H1 (cell line): Measurements from ENCODE around the gene FAM131C. TPM values are rescaled to one million over a fixed set of nuclear protein-coding genes. Genes with fewer than 3 reads are reported as not detected.

ENCODE experiments used
- CTCF ChIA-PET: fragments of 300-600 bp; sonication (Branson Sonifier 250); formaldehyde crosslinking; loops from one replicate; lab custom pipeline; 2021; ENCODE audit not compliant: partially characterized antibody; lab: Charles Lee
- POLR2A ChIA-PET: fragments of 300-600 bp; sonication (Branson Sonifier 250); formaldehyde crosslinking; loops from one replicate; lab custom pipeline; 2021; ENCODE audit warnings: inconsistent platforms; ENCODE audit not compliant: partially characterized antibody; lab: Charles Lee
- DNase-seq, 2 experiments: peaks; one replicate each; pipeline versions ENCODE4 v3.0.0 to v3.0.0-alpha.2; 2010 to 2022; ENCODE audit warnings: low spot score in 2 of 2, low read depth in 1 of 2, mixed read lengths in 1 of 2
- FAIRE-seq: peaks from 2 replicates; lab custom pipeline; 2011; peaks lifted over from hg19 to GRCh38; lab: Jason Lieb, UNC
- H2AFZ ChIP-seq: 2 replicates; pipeline ENCODE4 v1.8.1; 2012; ENCODE audit warnings: low read length, inconsistent platforms
- H2AK5ac ChIP-seq: 2 replicates; pipeline ENCODE4 v1.6.1; 2013; ENCODE audit warnings: low read depth, low read length
- H2BK120ac ChIP-seq: replicated peaks from 2 replicates; pipeline ENCODE3; 2013; ENCODE audit warnings: low read depth, low read length, inconsistent platforms
- H2BK12ac ChIP-seq: 2 replicates; pipeline ENCODE4 v1.6.1; 2013; ENCODE audit warnings: low read depth, low read length
- H2BK15ac ChIP-seq: 2 replicates; pipeline ENCODE4 v1.6.1; 2013; ENCODE audit warnings: low read length
- H2BK20ac ChIP-seq: 2 replicates; pipeline ENCODE4 v1.6.1; 2013; ENCODE audit warnings: low read length
- H2BK5ac ChIP-seq: 2 replicates; pipeline ENCODE4 v1.6.1; 2013; ENCODE audit warnings: low read depth, low read length
- H3K14ac ChIP-seq: 2 replicates; pipeline ENCODE4 v1.6.1; 2013; ENCODE audit warnings: inconsistent platforms; ENCODE audit not compliant: insufficient read length
- H3K18ac ChIP-seq: 2 replicates; pipeline ENCODE4 v1.6.1; 2013; ENCODE audit warnings: low read length; ENCODE audit errors: extremely low read depth
- H3K23ac ChIP-seq: 2 replicates; pipeline ENCODE4 v1.6.1; 2013; ENCODE audit warnings: inconsistent platforms; ENCODE audit not compliant: insufficient read length
- H3K23me2 ChIP-seq: 2 replicates; pipeline ENCODE4 v1.6.1; 2013; ENCODE audit warnings: low read depth, low read length
- H3K27ac ChIP-seq: 2 replicates; pipeline ENCODE4 v1.6.1; 2011; ENCODE audit warnings: low read depth, low read length, inconsistent platforms
- H3K27me3 ChIP-seq, 4 experiments: replicated peaks in 1 of 4; 1 replicate in 1 of 4; 2 replicates in 3 of 4; pipeline versions ENCODE4 v1.6.1 to v1.8.1; 2011 to 2013; ENCODE audit warnings: low read length in 3 of 4, mild to moderate bottlenecking in 3 of 4, inconsistent platforms in 2 of 4, mixed read lengths in 2 of 4, moderate library complexity in 1 of 4; ENCODE audit not compliant: control insufficient read depth in 3 of 4, insufficient read depth in 3 of 4; ENCODE audit errors: extremely low read depth in 1 of 4
- H3K36me3 ChIP-seq, 4 experiments: 2 replicates each; pipeline versions ENCODE4 v1.6.1 to v1.8.1; 2011 to 2013; ENCODE audit warnings: mild to moderate bottlenecking in 4 of 4, low read length in 3 of 4, moderate library complexity in 2 of 4, control low read depth in 1 of 4, inconsistent platforms in 1 of 4; ENCODE audit not compliant: insufficient read depth in 4 of 4, control insufficient read depth in 2 of 4
- H3K4ac ChIP-seq: replicated peaks from 2 replicates; pipeline ENCODE3; 2013; ENCODE audit warnings: low read length, low read depth, mixed read lengths, inconsistent platforms; ENCODE audit not compliant: insufficient read length
- H3K4me1 ChIP-seq, 4 experiments: replicated peaks in 1 of 4; 1 replicate in 1 of 4; 2 replicates in 3 of 4; pipeline versions ENCODE4 v1.6.1 to v1.8.1; 2011 to 2013; ENCODE audit warnings: low read length in 3 of 4, inconsistent platforms in 2 of 4, mixed read lengths in 1 of 4; ENCODE audit not compliant: insufficient read depth in 4 of 4, control insufficient read depth in 3 of 4
- H3K4me2 ChIP-seq, 2 experiments: 2 replicates each; pipeline versions ENCODE4 v1.6.1 to v1.8.1; 2011 to 2013; ENCODE audit warnings: low read depth in 2 of 2, low read length in 2 of 2, control low read depth in 1 of 2, inconsistent platforms in 1 of 2, mild to moderate bottlenecking in 1 of 2; ENCODE audit not compliant: insufficient read depth in 1 of 2
- H3K4me3 ChIP-seq, 4 experiments: fragments of 200-600, 300-600 bp in 1 of 4; sonication (generic), shearing (Covaris generic), sonication (Bioruptor Twin) in 1 of 4; 2 replicates each; pipeline versions ENCODE4 v1.5.1 to v1.8.1; 2011 to 2016; ENCODE audit warnings: low read length in 4 of 4, low read depth in 3 of 4, control low read depth in 2 of 4, inconsistent platforms in 2 of 4, mild to moderate bottlenecking in 2 of 4, mixed read lengths in 1 of 4, moderate library complexity in 1 of 4; ENCODE audit not compliant: insufficient read depth in 2 of 4; ENCODE audit errors: extremely low read depth in 1 of 4
- H3K56ac ChIP-seq: replicated peaks from 2 replicates; pipeline ENCODE3; 2013; ENCODE audit warnings: low read depth, mild to moderate bottlenecking, mixed read lengths, low read length, inconsistent platforms; ENCODE audit not compliant: insufficient read length
- H3K79me1 ChIP-seq: 2 replicates; pipeline ENCODE4 v1.6.1; 2013; ENCODE audit warnings: low read depth, low read length, control low read depth
- H3K79me2 ChIP-seq, 2 experiments: 2 replicates each; pipeline versions ENCODE4 v1.6.1 to v1.8.1; 2012 to 2013; ENCODE audit warnings: low read length in 2 of 2, mild to moderate bottlenecking in 2 of 2, inconsistent platforms in 1 of 2; ENCODE audit not compliant: insufficient read depth in 2 of 2, control insufficient read depth in 1 of 2
- H3K9ac ChIP-seq, 4 experiments: replicated peaks in 1 of 4; 1 replicate in 1 of 4; 2 replicates in 3 of 4; pipeline versions ENCODE4 v1.6.1 to v1.8.1; 2011 to 2013; ENCODE audit warnings: low read depth in 3 of 4, low read length in 3 of 4, control low read depth in 2 of 4, mild to moderate bottlenecking in 2 of 4, moderate library complexity in 2 of 4, inconsistent platforms in 1 of 4; ENCODE audit errors: extremely low read depth in 1 of 4
- H3K9me3 ChIP-seq, 2 experiments: 2 replicates each; pipeline versions ENCODE4 v1.6.1 to v1.8.1; 2012 to 2013; ENCODE audit warnings: mild to moderate bottlenecking in 2 of 2, moderate library complexity in 2 of 2, control low read depth in 1 of 2, inconsistent platforms in 1 of 2, low read depth in 1 of 2, low read length in 1 of 2, mixed read lengths in 1 of 2; ENCODE audit not compliant: insufficient read depth in 2 of 2
- H4K20me1 ChIP-seq, 2 experiments: replicated peaks in 1 of 2; 2 replicates each; pipeline versions ENCODE3 to v1.8.1; 2011 to 2013; ENCODE audit warnings: inconsistent platforms in 2 of 2, low read length in 2 of 2, mild to moderate bottlenecking in 1 of 2; ENCODE audit not compliant: insufficient read depth in 2 of 2, control insufficient read depth in 1 of 2
- H4K5ac ChIP-seq: 2 replicates; pipeline ENCODE4 v1.6.1; 2013; ENCODE audit warnings: low read length, low read depth, mixed read lengths, inconsistent platforms; ENCODE audit not compliant: insufficient read length
- H4K8ac ChIP-seq: 2 replicates; pipeline ENCODE4 v1.8.0; 2013; ENCODE audit warnings: mild to moderate bottlenecking, moderate library complexity, low read length, inconsistent platforms; ENCODE audit not compliant: insufficient read depth; ENCODE audit errors: extremely low read depth
- H4K91ac ChIP-seq: replicated peaks from 2 replicates; pipeline ENCODE3; 2013; ENCODE audit warnings: low read length, mixed read lengths, inconsistent platforms; ENCODE audit not compliant: insufficient read length
- ATF3 ChIP-seq: IDR thresholded peaks from 2 replicates; pipeline ENCODE4 v1.6.1; 2011; ENCODE audit warnings: low read depth, mild to moderate bottlenecking, low read length; ENCODE audit not compliant: insufficient read depth
- E2F6 ChIP-seq: IDR thresholded peaks from 2 replicates; pipeline ENCODE4 v1.6.1; 2012; ENCODE audit warnings: inconsistent platforms
- MAX ChIP-seq: IDR thresholded peaks from 2 replicates; pipeline ENCODE4 v1.6.1; 2012; ENCODE audit warnings: inconsistent platforms
- POLR2AphosphoS5 ChIP-seq: IDR thresholded peaks from 2 replicates; pipeline ENCODE4 v1.6.1; 2011; ENCODE audit warnings: low read depth, low read length
- POU5F1 ChIP-seq: IDR thresholded peaks from 2 replicates; pipeline ENCODE4 v1.6.1; 2011; ENCODE audit warnings: low read depth, mild to moderate bottlenecking, low read length, moderate library complexity
- SIRT6 ChIP-seq: IDR thresholded peaks from one replicate; pipeline ENCODE4 v1.7.1; 2012; ENCODE audit warnings: low read length, inconsistent platforms
- SP1 ChIP-seq: IDR thresholded peaks from 2 replicates; pipeline ENCODE4 v1.6.1; 2011; ENCODE audit warnings: low read depth, low read length
- TBP ChIP-seq: IDR thresholded peaks from 2 replicates; pipeline ENCODE4 v1.6.1; 2011; ENCODE audit warnings: low read depth, low read length, improper control_type of control experiment
- YY1 ChIP-seq: IDR thresholded peaks from 2 replicates; pipeline ENCODE4 v1.6.1; 2011; ENCODE audit warnings: low read depth, mild to moderate bottlenecking, low read length
- WGBS, 2 experiments: shearing (Covaris generic) in 1 of 2; methylation state at CpG; one replicate each; pipeline versions ENCODE4 v1.1.6 to v1.1.7; 2013 to 2015; ENCODE audit warnings: low lambda C conversion rate in 2 of 2, mixed read lengths in 2 of 2, inconsistent platforms in 1 of 2, low coverage in 1 of 2, missing lambda C conversion rate in 1 of 2; ENCODE audit not compliant: insufficient replicate concordance in 2 of 2, insufficient coverage in 1 of 2, insufficient read length in 1 of 2; ENCODE audit errors: extremely low coverage in 1 of 2, missing lambda C conversion rate in 1 of 2; 5-methylcytosine and 5-hydroxymethylcytosine counted together
- polyA plus RNA-seq, 7 experiments: library from polyadenylated mRNA; depleted of rRNA in 3 of 7; stranded (reverse) in 5 of 7; unstranded in 2 of 7; fragments of >200 nt in 5 of 7; fragments of 200-250 nt in 2 of 7; gene quantifications; 1 replicate in 5 of 7; 2 replicates in 1 of 7; 4 replicates in 1 of 7; pipeline versions ENCODE4 v1.2.1 to v1.2.3, GENCODE V29; 2011 to 2013; ENCODE audit warnings: missing spikeins in 2 of 7, mixed read lengths in 2 of 7
- total RNA-seq: library from RNA; stranded (reverse); fragmentation: NEBNext Ultra II Directional; extraction: Animal tissue kit (Norgen Biotek cat#: 25700); gene quantifications from 2 replicates; pipeline ENCODE4 v1.2.1, GENCODE V29; 2021

FAM131C gene
- total and polyA plus RNA-seq, 2 of the 8 experiments (the other 6 are each of a cell fraction or from before 2014, with no cell fraction given): 0.73 to 0.78 TPM

GRCh38 chr1:16018308-16018707, 55.1 kb downstream of the FAM131C start:
- H2BK120ac ChIP-seq: no peak overlapping the region
- H4K8ac ChIP-seq: no peak overlapping the region; the same call in 1 of the 2 replicates
- H2AK5ac ChIP-seq: no peak overlapping the region
- no peak for DNase-seq
- POLR2A ChIA-PET: no interaction called here
- WGBS, 2 experiments: 90% methylated on average over 4 of the region's 4 CpGs; no CpG with 5 or more reads in 1 of the 2 experiments
- no peak overlapping the region for H3K23ac ChIP-seq
- H2AFZ ChIP-seq: no peak overlapping the region
- no peaks in the 10 kb centered on the region for H4K20me1 ChIP-seq
- no peak overlapping the region for H3K56ac ChIP-seq
- no peak overlapping the region for H3K4me2 ChIP-seq
- peaks cover 0 to 4% (median under 1%) of the 10 kb centered on the region in 4 experiments; a peak in 3 of 7 replicates for H3K27me3 ChIP-seq
- no peak overlapping the region for H3K4ac ChIP-seq
- H4K5ac ChIP-seq: no peak overlapping the region
- H3K79me2 ChIP-seq: no peaks in the 10 kb centered on the region
- 0 out of 2 replicates have a peak overlapping the region, but pooled peaks have one; percentile 63 for H2BK12ac ChIP-seq
- H2BK15ac ChIP-seq: no peak overlapping the region
- no peak overlapping the region for H4K91ac ChIP-seq
- H2BK20ac ChIP-seq: no peak overlapping the region
- no peak overlapping the region for H2BK5ac ChIP-seq
- peaks cover 5 to 34% (median 14%) of the 10 kb centered on the region in 4 experiments for H3K4me1 ChIP-seq
- no peak overlapping the region for H3K27ac ChIP-seq
- H3K23me2 ChIP-seq: no peaks in the 10 kb centered on the region; the same call in 1 of the 2 replicates
- H3K4me3 ChIP-seq: no peak overlapping the region
- H3K18ac ChIP-seq: no peak overlapping the region
- H3K14ac ChIP-seq: no peak overlapping the region
- no peaks in the 10 kb centered on the region for H3K36me3 ChIP-seq
- TF ChIP-seq MAX (no peak), ATF3 (no peak), SIRT6 (no peak), TBP (no peak), SP1 (no peak), E2F6 (no peak), YY1 (no peak), POLR2AphosphoS5 (no peak), POU5F1 (no peak)
- no peak for FAIRE-seq
- H3K9me3 ChIP-seq: no peaks in the 10 kb centered on the region
- H3K79me1 ChIP-seq: no peaks in the 10 kb centered on the region
- no peak overlapping the region for H3K9ac ChIP-seq
- CTCF ChIA-PET: interaction anchor here (0.6 to 6.7 kb wide), 11 partner anchors 9 to 425 kb away, joined by 3 to 74 read pairs (median 4); no protein-coding TSS in a partner anchor
